Pancreas (tissue), 10 donors: ENCODE measurements around the gene LYPD5. TPM values are rescaled to one million over a fixed set of nuclear protein-coding genes. Genes with fewer than 3 reads are reported as not detected.

ENCODE experiments used
- ATAC-seq, 4 donors: fragments of 200-7000 bp; cut with Tn5 transposase; one replicate each; pipeline versions ENCODE4 v1.8.0 to v1.9.1; 2020; ENCODE audit warnings: mild to moderate bottlenecking in 4 of 4, moderate library complexity in 4 of 4
- DNase-seq, 6 donors: peaks; one replicate each; pipeline ENCODE4 v3.0.0-alpha.2; 2020
- FAIRE-seq: peaks from 2 replicates; lab custom pipeline; 2012; peaks lifted over from hg19 to GRCh38; lab: Jason Lieb, UNC
- H3K27ac ChIP-seq, 4 donors: fragments of 200-600 bp; sonication (generic); 1 replicate in 3 of 4; 2 replicates in 1 of 4; pipeline versions ENCODE4 v1.5.0 to v1.8.0; 2020
- H3K27me3 ChIP-seq, 4 donors: fragments of 200-600 bp; one replicate each; pipeline ENCODE4 v1.8.0; 2021
- H3K36me3 ChIP-seq, 3 donors: fragments of 200-600 bp; sonication (generic) in 1 of 3; one replicate each; pipeline versions ENCODE4 v1.5.0 to v1.8.0; 2020 to 2021
- H3K4me1 ChIP-seq, 3 donors: fragments of 200-600 bp; one replicate each; pipeline ENCODE4 v1.8.0; 2021
- H3K4me3 ChIP-seq, 4 donors: fragments of 200-600 bp; sonication (generic) in 2 of 4; one replicate each; pipeline versions ENCODE4 v1.5.0 to v1.8.0; 2020 to 2021
- H3K9me3 ChIP-seq, 4 donors: fragments of 200-600 bp; one replicate each; pipeline ENCODE4 v1.8.0; 2021
- WGBS, 2 donors: extraction: QIAGEN DNeasy Blood & Tissue Kit; methylation state at CpG; one replicate each; pipeline ENCODE4 v1.1.7; 2013; 5-methylcytosine and 5-hydroxymethylcytosine counted together
- intact Hi-C, 3 donors: fragments of 100-400 bp; cut with DNase I; formaldehyde crosslinking; loops; one replicate each; pipeline versions ENCODE4 v1.11.1 to v1.14.2; 2022
- polyA plus RNA-seq, 2 donors: library from polyadenylated mRNA; stranded (reverse); fragments of 200-250 nt; gene quantifications; one replicate each; pipeline ENCODE4 v1.2.3, GENCODE V29; 2013
- total RNA-seq, 6 donors: library from RNA; stranded (reverse); fragmentation: NEBNext Ultra II Directional in 4 of 6; extraction: Animal tissue kit (Norgen Biotek cat#: 25700) in 4 of 6; gene quantifications; one replicate each; pipeline versions ENCODE4 v1.2.1 to v1.2.4, GENCODE V29; 2021 to 2023
- TF ChIP-seq, protein P1 (sequence below), 4 donors: fragments of 200-600 bp; sonication (generic) in 3 of 4; IDR thresholded peaks; one replicate each; pipeline versions ENCODE4 v1.5.0 to v1.8.0; 2021; ENCODE audit warnings: antibody characterized with exemption in 4 of 4
- donor health status: healthy with polysubstance abuse.
- donor health status: DM: no; HTN: no; CAD: no; lungs with moderate emphysema.
- donor health status: DM: no; HTN: no; CAD: no.
- donor health status: control.
- donor health status: control.
- donor health status: Bipolar disorder and iron deficiency.
- donor health status: DM: yes; HTN: yes; CAD: no.
- donor health status: DM: no; HTN: no; CAD: no.
- donor health status: DM: no; HTN: no; CAD: no.
- donor health status: DM: yes; HTN: yes; CAD: no.

The LYPD5 gene
- total and polyA plus RNA-seq, 8 donors: 0.09 to 1.2 (median 0.34) TPM

GRCh38 chr19:43812688-43813087, 10.4 kb upstream of the LYPD5 start:
- no peaks in the 10 kb centered on the region for H3K9me3 ChIP-seq
- ATAC-seq: no peak
- DNase-seq: no peak
- H3K27me3 ChIP-seq: no peaks in the 10 kb centered on the region
- WGBS, 2 donors: 52 to 68% methylated on average over 6 of the region's 6 CpGs
- no peaks in the 10 kb centered on the region for H3K4me1 ChIP-seq
- intact Hi-C loops: no loop called here
- FAIRE-seq: no peak
- TF ChIP-seq, protein P1, sequence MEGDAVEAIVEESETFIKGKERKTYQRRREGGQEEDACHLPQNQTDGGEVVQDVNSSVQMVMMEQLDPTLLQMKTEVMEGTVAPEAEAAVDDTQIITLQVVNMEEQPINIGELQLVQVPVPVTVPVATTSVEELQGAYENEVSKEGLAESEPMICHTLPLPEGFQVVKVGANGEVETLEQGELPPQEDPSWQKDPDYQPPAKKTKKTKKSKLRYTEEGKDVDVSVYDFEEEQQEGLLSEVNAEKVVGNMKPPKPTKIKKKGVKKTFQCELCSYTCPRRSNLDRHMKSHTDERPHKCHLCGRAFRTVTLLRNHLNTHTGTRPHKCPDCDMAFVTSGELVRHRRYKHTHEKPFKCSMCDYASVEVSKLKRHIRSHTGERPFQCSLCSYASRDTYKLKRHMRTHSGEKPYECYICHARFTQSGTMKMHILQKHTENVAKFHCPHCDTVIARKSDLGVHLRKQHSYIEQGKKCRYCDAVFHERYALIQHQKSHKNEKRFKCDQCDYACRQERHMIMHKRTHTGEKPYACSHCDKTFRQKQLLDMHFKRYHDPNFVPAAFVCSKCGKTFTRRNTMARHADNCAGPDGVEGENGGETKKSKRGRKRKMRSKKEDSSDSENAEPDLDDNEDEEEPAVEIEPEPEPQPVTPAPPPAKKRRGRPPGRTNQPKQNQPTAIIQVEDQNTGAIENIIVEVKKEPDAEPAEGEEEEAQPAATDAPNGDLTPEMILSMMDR (IDR thresholded peaks at IDR 0.05): no peak
- H3K36me3 ChIP-seq: no peaks in the 10 kb centered on the region
- H3K27ac ChIP-seq: no peak overlapping the region
- H3K4me3 ChIP-seq: no peak overlapping the region

DNA sequence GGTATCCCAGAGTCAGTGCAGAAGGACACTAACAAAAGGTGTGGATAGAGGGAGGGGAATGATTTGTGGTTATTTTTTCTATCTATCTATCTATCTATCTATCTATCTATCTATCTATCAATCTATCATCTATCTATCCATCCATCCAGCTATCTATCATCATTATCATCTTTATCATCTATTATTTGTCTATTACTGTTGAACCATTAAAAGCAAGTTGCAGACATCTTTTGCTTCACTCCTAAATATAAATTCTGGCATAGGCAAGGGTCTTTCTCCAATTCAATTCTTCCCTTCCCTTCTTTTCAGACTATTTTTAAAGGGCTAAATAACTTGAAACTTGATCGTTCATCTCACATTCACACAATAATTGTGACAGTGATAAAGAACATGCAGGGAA, 10.0 kb upstream of the LYPD5 start:
- Histone ChIP-seq H3K4me1 (no peaks in the 10 kb centered on the region), H3K4me3 (no peak overlapping the region), H3K27ac (no peak overlapping the region), H3K9me3 (no peaks in the 10 kb centered on the region), H3K36me3 (no peaks in the 10 kb centered on the region), H3K27me3 (no peaks in the 10 kb centered on the region)
- no peak for FAIRE-seq
- WGBS, 2 donors: 53 to 55% methylated on average over 1 of the region's 1 CpG
- DNase-seq: no peak
- TF ChIP-seq, protein P1 (IDR thresholded peaks at IDR 0.05): no peak
- intact Hi-C loops: no loop called here
- no peak for ATAC-seq

DNA sequence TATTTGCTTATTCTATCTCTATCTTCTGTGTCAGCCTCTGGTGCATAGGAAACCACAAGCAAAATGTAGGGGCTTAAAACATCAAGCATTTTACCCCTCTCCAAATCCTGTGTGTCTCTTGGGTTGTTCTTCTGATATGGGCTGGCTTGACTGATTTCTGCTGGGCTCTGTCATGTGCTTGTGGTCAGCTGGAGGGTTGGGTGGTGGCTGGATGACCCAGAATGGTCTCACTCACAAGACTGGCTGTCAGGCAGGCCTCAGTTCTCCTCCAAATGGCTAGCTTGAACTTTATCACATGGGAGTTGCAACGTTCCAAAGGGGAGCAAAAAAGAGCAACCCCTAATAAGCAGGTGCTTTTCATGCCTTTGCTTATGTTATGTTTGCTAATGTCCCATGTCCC, 9.6 kb upstream of the LYPD5 start:
- DNase-seq (no peak), FAIRE-seq (no peak), ATAC-seq (no peak)
- Histone ChIP-seq H3K4me1 (no peaks in the 10 kb centered on the region), H3K9me3 (no peaks in the 10 kb centered on the region), H3K27ac (no peak overlapping the region), H3K36me3 (no peaks in the 10 kb centered on the region), H3K27me3 (no peaks in the 10 kb centered on the region), H3K4me3 (no peak overlapping the region)
- intact Hi-C loops: no loop called here
- 21 to 52% methylated on average over 1 of the region's 1 CpG for WGBS, 2 donors
- TF ChIP-seq, protein P1 (IDR thresholded peaks at IDR 0.05): no peak

DNA sequence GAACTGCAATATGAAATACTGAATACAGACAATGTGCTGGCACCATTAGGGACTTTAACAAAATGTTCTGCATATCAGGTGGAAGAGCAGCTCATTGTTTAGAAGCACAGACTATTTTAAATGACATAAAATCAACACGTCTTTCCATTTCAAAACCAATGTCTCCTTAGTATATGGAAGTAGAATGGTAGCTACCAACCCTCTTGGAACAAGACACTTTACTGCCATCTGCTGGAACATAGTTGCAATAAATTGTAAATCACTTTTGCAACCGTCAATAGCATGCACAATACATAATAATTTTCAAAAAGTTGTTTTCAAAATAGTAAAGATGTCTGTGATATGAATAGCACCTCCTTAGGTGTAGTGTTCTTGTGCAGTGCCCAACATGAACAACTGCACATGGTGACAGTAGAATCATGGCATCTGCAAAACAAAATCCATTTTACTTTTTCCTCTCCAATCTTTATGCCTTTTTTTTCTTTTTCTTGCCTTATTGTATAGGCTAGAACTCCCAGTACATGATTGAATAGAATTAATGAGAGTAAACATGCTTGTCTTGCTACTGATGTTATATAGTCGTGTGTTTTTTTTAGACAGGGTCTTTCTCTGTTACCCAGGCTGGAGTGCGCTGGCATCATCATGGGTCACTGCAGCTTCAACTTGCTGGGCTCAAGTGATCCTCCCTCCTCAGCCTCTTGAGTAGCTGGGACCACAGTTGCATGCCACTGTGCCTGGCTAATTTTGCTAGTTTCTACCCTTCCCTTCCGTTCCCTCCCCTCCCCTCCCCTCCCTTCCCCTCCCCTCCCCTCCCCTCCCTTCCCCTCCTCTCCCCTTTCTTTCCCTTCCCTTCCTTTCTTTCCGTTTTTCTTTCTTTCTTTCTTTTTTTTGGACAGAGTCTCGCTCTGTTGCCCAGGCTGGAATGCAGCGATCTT, 7.8 kb upstream of the LYPD5 start:
- peak in 3 of 4 donors; percentile 35 to 75 (median 47) for ATAC-seq

More for the DNA sequence above, 7.8 kb upstream of the LYPD5 start:
- intact Hi-C loops: no loop called here
- Histone ChIP-seq H3K9me3 (no peaks in the 10 kb centered on the region), H3K27me3 (no peaks in the 10 kb centered on the region), H3K36me3 (no peaks in the 10 kb centered on the region), H3K27ac (no peak overlapping the region), H3K4me1 (no peaks in the 10 kb centered on the region), H3K4me3 (no peak overlapping the region)
- WGBS, 2 donors: 32 to 33% methylated on average over 6 to 7 of the region's 8 CpGs
- DNase-seq (no peak), FAIRE-seq (peak; percentile 94)
- TF ChIP-seq, protein P1 (IDR thresholded peaks at IDR 0.05): peak in 2 of 4 donors; percentile 10 to 19
